Stimulated activated CD8-positive, alpha-beta memory T cell treated with anti-CD3 and anti-CD28 coated beads, Interleukin-7, amount 100 ng/mL, for 4 hours (primary cell): Measurements from ENCODE around the gene DGKQ.
A peak's percentile ranks its signal among the peaks of the same experiment; 100 is the strongest.

Experiments used
- DNase-seq, 2 donors: peaks; one replicate each; pipeline ENCODE4 v3.0.0-alpha.2; 2020; ENCODE audit warnings: low read depth in 2 of 2

DGKQ gene, protein sequence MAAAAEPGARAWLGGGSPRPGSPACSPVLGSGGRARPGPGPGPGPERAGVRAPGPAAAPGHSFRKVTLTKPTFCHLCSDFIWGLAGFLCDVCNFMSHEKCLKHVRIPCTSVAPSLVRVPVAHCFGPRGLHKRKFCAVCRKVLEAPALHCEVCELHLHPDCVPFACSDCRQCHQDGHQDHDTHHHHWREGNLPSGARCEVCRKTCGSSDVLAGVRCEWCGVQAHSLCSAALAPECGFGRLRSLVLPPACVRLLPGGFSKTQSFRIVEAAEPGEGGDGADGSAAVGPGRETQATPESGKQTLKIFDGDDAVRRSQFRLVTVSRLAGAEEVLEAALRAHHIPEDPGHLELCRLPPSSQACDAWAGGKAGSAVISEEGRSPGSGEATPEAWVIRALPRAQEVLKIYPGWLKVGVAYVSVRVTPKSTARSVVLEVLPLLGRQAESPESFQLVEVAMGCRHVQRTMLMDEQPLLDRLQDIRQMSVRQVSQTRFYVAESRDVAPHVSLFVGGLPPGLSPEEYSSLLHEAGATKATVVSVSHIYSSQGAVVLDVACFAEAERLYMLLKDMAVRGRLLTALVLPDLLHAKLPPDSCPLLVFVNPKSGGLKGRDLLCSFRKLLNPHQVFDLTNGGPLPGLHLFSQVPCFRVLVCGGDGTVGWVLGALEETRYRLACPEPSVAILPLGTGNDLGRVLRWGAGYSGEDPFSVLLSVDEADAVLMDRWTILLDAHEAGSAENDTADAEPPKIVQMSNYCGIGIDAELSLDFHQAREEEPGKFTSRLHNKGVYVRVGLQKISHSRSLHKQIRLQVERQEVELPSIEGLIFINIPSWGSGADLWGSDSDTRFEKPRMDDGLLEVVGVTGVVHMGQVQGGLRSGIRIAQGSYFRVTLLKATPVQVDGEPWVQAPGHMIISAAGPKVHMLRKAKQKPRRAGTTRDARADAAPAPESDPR

DNA sequence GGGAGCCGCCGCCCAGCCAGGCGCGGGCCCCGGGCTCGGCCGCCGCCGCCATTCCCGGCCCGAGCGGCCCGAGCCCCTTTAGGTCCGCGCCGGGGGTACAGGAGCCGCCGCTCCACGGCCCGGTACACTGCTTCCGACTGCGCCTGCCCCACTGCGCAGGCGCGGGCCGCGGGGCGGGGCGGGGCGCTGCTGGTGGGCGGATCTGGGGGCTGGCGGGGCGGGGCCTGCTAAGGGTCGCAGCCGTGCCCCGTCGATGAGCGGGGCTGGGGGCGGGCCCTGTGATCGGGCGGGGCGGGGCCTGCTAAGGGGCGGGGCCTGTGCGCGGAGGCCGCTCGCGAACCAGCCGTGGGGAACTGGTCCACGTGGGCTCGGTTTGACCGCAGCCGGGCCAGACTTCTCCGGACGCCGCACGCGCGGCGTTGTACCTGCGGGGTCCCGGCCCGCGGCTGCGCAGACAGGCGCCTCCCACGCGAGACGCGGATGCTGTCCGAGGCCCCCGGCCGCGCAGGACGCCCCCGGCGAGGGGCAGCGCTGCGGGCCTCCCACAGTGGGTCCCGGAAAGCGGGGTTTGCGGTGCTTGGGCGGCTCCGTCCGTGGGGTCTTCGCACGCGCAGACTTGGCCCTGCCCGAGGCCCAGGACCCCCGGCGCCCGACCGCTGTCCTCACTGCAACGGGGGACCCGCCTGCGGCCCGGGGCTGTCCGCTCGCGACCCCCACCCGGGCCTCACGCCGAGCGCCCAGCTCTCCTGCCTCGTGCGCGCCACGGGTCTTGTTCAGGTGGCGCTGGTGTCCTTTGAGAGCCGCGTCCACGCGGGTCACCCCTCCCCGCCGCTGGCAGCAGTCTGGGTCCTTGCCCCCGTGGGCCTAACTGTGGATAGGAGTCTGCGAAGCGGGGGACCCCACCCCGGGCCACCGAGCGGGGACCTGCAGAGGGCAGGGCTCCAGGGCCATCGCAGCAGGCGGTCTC lies at the start of gene DGKQ:
Gene DGKQ (minus strand): TSS at position 139 of the 967 bp plus-strand sequence. CDS start 87 bp downstream, at position 52.
- peak; percentile 76 to 86 for DNase-seq

DNA sequence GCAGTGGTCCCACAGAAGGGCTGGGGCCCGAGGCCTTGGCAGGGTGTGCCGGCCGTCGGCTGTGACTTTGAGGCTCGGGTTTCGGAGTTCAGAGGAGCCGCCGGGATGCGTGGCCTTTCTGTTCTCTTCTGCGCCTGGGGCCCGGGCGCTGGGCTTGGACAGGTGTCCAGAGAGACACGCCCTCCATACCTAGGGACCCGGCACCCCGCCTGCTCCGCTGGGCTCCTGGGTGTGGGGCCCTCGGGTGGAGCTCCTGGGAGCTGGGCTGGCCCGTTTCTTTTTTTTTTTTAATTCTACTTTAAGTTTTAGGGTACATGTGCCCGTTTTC lies 49.3 kb upstream of the DGKQ start:
- no peak for DNase-seq

DNA sequence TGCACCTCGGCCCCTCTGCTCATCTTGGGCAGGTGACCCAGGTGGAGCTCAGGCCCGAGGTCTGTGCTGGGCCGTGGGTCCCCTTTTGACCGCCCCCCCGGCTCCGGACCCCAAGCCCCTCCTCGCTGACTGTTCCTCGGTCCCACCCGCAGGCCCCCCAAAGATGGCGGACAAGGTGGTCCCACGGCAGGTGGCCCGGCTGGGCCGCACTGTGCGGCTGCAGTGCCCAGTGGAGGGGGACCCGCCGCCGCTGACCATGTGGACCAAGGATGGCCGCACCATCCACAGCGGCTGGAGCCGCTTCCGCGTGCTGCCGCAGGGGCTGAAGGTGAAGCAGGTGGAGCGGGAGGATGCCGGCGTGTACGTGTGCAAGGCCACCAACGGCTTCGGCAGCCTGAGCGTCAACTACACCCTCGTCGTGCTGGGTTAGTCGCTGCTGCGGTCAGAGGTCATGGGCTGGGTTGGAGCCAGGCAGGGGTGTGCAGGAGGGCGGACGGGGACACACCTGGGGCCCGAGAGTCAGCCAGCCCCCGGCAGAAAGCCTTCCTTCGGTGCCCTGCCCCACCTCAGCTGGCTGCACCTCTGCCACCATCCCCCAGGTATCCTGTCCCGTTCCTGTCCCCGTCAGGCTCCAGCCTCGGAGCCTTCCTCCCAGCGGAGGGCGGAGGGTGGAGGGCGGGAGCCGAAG lies 48.8 kb upstream of the DGKQ start:
- DNase-seq, result no peak

DNA sequence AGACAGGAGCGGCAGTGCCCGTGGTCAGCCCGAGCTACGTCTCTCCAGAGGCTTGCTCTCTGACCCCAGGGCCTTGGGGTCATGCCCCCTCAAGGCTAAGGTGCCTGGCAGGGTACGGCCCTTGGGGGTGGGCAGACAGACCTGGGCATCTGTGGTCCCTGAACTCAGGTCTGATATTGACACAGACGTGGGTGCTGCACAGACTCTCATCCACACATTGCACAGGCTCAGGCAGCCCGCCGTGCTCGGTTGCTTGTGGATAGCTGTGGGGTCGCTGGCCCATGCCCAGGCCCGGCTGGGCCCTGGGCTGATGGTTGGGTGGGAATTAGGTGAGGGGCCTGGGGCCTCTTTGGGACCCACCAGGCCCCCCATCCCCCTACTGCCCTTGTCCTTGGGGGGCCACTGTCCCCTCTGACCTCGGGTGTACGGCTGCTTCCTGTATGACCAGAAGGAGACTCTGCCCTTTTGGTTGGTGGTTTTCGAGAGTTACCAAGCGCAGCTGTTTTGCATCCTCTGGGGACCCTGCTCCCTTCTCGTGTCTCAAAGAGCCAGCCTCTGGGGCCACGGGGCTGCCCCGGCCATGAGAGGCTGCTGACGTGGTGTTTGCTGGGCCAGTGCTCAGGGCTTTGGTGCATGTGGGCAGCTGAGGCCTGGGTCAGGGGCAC lies 48.1 kb upstream of the DGKQ start:
- no peak for DNase-seq

DNA sequence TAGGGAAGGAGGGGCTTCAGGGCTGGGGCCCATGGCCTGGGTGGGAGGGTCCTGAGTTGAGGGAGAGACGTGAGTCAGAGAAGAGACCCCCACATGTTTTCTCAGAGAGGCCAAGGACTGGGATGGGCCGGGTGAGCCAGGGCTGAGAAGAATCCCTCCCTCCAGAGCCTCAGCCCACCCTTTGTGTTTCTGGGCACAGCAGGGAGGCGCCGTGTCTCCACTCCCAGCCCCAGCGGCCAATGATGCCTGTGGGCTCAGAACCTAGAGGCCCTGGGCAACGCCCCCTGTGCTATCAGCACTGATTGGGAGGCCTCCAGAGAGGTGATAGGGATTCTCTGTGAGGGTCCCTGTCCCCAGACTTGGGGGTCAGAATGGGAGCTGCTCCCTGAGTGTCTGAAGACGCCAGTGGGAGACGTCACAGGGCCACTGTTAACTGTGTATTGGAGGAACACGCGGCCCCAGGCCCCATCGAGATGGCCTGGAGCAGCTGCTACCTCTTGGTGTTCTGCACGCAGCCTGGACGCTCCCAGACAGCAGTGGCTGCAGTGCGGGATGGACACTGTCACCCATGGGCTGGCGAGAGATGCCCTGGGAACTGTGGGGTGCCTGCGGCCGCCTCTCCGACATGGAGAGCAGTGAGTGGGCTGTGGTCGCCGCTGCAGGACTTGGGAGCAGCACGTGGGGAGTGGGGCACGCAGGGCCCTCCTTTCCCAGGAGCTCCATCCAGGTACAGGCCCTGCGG lies 46.5 kb upstream of the DGKQ start:
- DNase-seq, result no peak

DNA sequence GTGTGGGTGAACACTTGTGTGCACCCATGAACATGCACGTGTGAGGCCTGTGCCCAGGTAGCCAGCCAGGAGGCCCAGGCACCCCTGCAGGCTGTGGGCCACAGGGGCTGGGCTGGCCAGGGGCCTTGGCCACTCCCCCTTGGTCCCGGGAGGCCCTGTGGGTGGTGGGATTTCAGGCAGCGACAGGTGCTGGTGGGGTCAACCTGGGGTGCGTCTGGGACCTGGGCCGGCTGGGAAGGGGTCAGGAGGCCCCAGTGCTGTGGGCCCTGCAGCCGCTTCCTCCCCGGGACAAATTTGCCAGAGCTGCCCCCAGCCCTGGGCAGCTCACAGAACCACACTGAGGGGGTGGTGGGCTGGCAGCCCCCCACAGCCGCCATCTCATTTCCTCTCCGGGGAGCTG lies 46.0 kb upstream of the DGKQ start:
- DNase-seq, result no peak

DNA sequence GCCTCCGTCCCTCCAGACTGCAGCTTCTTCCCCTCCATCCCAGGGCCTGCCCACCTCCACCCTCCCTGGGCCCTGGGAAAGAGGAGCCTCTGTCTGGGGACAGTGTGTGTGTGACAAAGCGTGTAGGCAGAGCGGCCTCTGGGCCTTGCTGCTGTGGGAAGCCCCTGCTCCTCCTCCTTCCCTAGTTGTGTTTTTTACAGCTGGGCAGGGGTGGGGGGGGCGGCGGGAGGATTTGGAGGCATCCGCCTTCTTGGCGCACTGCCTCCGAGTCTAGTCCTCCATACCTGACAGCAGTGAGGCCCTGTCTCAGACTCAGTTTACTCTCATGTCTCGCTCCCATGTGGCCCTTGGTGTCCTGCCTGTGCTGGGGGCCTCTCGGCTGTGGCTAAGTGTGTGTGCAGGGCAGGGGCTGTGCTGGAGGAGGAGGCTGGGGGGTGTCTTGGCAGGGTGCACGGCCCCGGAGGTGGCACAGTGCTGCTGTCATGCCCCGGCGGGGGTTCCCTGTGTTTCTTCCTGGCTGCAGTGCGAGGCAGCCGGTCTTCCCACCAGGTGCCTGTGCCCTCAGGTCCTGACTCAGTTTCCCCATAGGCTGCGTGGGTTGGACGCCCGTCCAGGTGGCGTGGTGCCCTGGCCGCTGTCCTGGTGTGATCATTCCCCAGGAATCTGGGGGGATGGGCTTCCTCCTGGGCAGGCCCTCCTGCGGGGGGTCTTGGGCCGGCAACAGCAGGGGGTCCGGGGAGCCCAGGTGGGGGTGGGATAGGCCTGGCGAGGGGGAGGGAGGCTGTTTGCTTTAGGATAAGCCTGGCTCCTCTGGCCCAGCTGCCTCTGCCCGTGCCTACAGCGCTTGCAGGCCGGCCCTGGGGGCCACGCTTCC lies 45.0 kb upstream of the DGKQ start:
- DNase-seq, result no peak

DNA sequence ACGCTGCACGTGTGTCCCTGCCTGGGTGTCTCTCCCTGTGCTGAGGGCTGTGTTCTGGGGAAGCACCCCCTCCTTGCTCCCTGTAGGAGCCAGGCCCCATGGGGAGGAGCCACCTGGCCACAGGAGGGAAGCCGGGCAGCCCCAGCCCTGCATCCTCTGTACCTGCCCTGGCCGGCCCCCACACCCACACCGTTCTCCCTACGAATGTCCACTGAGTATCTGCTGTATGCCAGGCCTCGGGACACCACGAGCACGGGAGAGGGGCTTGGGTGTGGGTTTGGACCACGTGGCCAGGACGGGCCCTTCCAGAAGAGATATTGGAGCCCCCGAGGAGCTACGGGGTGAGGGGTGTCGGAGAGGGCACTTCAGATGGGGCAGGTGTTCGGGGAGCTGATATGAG lies 44.3 kb upstream of the DGKQ start:
- no peak for DNase-seq

DNA sequence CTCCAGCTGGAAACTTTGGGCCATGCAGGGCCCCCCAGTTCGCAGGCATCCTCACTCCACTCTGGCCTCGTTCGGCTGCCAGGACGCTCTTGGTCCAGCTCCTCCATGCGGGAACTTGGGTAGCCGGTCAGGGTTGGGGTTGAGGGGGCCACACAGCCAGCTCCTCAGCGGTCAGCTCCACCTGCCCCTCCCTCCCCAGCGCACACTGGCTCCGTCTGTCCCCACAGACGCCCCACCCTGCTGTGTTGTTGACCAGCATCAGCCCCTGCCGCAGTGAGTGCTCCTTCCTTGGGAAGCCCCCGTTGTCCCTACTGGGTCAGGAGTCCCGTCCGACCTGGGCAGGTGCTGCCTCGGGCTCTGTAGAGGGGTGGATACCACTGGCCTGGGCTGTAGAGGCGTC lies 43.8 kb upstream of the DGKQ start:
- DNase-seq, result no peak

DNA sequence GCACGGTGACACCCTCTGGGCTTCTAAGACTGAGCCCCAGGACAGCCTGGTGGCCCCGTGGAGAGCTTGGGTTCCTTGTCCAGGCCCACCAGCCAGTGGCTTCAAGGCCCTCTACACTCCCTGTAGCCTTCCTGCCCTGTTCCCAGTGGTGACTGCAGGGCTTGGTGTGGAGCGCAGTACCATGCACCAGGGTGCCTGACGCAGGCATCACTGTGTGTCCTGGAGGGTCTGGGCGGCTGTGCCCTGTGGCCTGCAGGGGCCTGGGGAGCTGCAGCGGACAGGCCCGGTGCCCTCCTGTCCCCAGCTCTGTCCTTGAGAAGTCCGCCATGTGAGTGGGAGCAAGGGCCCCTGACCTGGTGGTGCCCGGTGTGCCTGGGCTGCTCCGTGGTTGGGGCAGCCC lies 42.4 kb upstream of the DGKQ start:
- DNase-seq, result no peak

DNA sequence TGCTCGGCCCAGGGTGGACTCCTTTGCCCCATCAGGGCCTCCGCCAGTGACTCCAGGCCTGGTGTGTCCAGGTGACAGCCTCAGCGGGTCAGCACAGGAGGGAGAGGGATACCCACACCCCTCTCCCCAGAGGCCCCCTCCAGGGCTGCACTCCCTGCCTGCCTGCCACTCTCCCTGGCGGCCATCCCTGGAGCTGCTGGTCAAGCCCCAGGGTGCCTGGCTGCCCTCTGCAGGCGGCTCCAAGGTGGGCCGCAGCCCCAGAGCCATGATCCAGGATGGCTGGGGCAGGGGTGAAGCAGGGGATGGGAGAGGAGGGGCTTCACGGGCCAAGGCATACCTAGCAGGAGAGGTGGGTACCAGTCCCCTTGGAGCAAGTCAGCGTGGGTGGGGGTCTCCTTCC lies 41.8 kb upstream of the DGKQ start:
- DNase-seq, result no peak

DNA sequence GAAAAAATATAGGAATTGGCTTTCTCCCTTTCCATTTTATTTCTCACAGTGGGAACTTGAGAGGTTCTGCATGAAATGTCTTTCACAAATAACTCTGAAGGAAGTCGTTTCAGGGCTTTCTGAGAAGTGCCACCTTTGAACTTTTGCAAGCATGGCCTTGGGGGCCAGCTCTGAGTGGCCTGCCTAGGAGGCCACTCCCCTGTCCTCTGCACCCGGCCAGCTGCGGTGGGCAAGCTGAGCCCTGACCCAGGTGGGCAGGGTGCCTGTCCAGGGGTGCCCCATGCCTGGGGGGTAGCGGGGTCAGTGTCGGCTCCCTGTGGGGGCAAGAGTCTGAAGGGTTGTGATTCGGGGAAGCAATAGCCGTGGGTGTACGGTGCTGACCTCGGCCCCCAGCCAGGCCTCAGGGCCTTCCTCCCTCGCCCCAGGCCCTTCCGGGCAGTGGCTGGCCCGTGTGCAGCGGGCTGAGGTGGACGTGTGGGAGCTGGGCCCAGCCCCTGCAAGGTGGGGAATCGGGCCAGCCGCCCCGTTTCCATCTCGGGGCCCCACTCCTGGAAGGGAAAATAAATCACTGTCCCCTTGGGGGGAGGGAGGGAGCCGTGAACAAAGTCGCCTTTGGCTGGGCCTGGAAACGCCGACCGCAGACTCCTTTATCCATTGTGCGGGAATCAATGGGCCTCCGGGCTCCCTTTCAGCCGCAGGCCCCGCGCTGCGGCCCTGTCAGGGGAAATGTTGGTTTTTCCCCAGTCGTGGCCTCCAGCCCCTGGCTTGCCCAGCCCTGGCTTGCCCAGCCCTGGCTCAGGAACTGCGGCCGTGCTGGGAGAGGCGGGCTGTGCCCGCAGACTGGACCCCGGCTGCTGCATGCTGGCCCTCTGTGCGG lies 41.2 kb upstream of the DGKQ start:
- DNase-seq, result no peak

DNA sequence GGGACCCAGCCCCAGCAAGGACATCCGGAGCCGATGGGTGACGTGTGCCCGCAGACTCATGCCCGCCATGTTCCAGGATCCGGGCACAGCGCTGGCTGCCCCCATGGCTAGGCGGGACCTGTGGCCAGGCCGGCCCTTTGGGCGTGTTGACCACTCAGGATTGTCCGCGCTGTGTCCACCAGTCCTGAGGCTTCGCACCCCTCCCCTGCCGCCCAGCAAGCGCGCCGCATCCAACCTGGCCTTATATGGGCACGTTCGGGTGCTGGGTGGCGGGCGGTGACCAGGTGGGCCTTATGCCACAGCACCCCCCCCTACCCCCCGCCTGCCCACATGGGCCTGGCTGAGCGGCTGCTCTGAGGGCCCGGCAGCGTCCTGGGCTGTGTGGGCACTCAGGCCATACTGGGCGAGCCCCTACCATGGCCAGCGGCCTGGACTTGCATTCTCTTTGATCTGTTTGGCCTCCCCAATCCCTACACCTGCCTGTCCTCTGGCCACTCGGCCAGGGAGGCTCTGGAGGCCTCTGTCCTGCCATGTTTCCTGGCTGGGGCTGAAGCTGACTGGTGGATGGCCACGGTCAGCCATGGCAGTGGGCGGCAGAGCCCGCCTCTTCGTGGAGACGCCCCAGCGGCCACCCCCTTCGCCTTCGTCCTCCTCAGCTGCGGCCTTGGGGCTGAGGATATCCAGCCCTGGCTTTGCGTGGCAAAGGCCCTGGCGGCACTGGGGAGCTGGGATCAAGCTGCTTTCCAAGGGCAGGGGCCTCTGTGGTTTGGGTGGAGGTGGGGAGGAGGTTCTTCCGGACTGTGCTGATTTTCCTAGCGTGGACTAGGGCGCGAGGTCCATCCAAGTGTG lies 40.1 kb upstream of the DGKQ start:
- no peak for DNase-seq

DNA sequence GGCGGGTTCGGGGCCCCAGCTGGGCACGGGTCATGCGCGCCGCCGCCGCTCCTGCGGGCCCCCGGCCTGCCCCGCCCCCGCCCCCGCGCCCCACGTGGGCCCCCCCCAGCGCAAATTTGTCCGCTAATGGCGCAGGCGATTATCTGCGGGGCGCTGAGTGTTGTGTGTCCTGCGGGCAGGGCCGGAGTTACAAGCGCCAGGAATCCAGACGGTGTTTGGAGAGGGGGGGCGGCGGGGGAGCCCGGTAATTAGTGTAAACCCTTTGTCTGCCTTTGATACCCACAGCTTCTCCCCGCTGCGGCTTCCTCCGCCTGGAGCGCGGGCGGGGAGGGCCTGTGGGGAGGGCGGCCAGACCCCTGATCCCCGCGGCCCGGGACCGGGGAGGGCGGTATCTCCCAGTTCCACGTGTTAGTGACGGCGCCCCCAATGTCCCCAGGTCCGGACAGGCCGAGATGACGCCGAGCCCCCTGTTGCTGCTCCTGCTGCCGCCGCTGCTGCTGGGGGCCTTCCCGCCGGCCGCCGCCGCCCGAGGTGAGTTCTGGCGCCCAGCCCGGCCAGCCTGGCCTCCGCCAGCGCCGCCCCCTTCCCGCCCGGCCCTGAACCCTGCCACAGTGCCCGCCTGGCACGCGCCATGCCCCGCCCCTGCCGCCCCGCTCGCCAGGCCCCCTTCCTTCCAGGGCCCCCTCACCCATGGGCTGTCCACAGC lies 38.8 kb upstream of the DGKQ start:
- DNase-seq, result peak in 1 of 2 donors; percentile 25

DNA sequence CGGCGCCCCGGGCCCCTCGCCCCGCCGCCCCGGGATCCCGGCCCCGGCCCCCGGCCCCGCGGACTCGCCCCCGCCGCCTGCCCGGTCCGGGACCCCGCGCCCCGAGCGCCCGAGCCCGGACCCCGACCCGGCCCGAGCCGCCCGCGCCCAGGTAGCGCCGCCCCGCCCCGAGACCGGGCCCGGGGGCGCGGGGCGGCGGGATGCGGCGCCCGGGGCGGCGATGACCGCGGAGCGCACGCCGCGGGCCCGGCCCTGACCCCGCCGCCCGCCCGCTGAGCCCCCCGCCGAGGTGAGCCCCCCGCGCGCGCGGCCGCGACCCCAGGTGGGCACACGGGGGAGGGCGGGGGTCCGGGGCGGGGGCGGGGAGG lies 38.3 kb upstream of the DGKQ start:
- no peak for DNase-seq

DNA sequence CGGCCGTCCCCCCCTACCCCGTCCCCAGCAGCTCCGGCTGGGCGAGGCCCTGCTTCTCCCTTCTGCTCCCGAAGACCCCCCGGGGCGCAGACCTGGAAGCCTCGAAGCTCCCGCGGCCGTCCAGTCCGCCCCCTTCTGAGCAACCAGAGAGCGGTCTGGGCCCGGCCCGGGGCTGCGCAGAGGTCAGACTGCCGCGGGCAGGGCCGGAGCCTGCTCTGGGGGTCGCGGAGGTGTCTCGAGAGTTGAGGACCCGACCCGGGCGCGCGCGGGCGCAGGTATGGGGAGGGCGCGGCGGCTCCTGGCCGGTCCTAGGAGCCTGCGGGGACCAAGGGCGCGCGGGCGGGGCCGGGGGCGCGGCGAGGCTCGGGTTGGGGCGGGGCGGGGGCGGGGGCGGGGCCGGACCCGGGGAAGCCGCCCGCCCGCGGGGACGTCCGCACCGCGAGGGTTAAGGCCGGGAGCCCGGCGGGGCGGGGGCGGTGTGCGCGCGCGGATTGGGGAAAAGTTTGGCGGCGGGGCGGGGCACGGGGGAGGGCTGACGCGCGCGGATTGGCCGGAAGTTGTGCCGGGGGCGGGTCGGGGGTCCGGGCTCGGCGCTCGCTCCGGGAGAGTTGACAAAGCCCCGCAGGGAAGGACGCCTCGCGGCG lies 37.8 kb upstream of the DGKQ start, which contains the start of gene FGFRL1:
Gene FGFRL1 (plus strand): TSS at position 605 of the 644 bp plus-strand sequence. CDS start 860 bp downstream, outside the sequence.
- peak; percentile 75 to 89 for DNase-seq
